Hepatocyte (in vitro differentiated cells): ENCODE results near the gene FBLN2.

Experiments used
- EZH2 ChIP-seq: fragments of 200-600 bp; sonication (generic); IDR thresholded peaks from 2 replicates; pipeline ENCODE4 v1.6.1; 2016; ENCODE audit warnings: antibody characterized with exemption, mild to moderate bottlenecking, borderline replicate concordance
- EZH2phosphoT487 ChIP-seq: fragments of 200-600 bp; sonication (generic); IDR thresholded peaks from one replicate; pipeline ENCODE4 v1.6.1; 2018; ENCODE audit warnings: antibody characterized with exemption, mild to moderate bottlenecking, low read depth, moderate library complexity; ENCODE audit not compliant: unreplicated experiment, severe bottlenecking
- TF ChIP-seq, protein P1 (sequence below): fragments of 200-600 bp; sonication (generic); IDR thresholded peaks from 2 replicates; pipeline ENCODE4 v1.5.1; 2016; ENCODE audit warnings: antibody characterized with exemption, mild to moderate bottlenecking; ENCODE audit not compliant: poor library complexity

DNA sequence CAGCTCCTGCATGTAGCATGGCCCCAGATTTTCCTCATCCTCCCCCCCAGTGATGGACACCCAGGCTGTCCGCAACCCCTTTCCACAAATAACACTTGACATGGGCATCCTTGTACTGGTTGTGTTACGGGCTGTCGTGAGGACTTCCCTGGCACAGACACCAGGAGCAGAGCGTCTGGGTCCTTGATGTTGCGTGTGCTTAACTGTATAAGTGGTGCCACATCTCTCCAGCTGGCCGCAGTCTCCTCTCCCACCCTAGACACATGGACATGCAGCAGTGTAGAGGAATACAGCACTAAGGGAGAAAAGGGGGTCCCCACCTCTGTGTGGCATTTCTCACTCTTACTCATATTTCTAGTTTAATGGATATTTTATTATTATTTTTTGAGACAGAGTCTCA is 56.6 kb downstream of the FBLN2 start:
- TF ChIP-seq EZH2 (no peak), EZH2phosphoT487 (no peak)
- TF ChIP-seq, protein P1, sequence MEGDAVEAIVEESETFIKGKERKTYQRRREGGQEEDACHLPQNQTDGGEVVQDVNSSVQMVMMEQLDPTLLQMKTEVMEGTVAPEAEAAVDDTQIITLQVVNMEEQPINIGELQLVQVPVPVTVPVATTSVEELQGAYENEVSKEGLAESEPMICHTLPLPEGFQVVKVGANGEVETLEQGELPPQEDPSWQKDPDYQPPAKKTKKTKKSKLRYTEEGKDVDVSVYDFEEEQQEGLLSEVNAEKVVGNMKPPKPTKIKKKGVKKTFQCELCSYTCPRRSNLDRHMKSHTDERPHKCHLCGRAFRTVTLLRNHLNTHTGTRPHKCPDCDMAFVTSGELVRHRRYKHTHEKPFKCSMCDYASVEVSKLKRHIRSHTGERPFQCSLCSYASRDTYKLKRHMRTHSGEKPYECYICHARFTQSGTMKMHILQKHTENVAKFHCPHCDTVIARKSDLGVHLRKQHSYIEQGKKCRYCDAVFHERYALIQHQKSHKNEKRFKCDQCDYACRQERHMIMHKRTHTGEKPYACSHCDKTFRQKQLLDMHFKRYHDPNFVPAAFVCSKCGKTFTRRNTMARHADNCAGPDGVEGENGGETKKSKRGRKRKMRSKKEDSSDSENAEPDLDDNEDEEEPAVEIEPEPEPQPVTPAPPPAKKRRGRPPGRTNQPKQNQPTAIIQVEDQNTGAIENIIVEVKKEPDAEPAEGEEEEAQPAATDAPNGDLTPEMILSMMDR, result no peak
